Endodermal cell (in vitro differentiated cells): Measurements from ENCODE around the gene VAPB. TPM values are rescaled to one million over a fixed set of nuclear protein-coding genes. Genes with fewer than 3 reads are reported as not detected.
A peak's percentile ranks its signal among the peaks of the same experiment; 100 is the strongest.

Experiments
- DNase-seq: peaks from one replicate; pipeline ENCODE4 v3.0.0-alpha.2; 2017
- H3K27ac ChIP-seq: 2 replicates; pipeline ENCODE4 v1.5.1; 2013; ENCODE audit warnings: mild to moderate bottlenecking, low read depth, low read length, moderate library complexity
- H3K27me3 ChIP-seq: 2 replicates; pipeline ENCODE4 v1.6.1; 2013; ENCODE audit warnings: mild to moderate bottlenecking, low read length, moderate library complexity; ENCODE audit not compliant: insufficient read depth, control insufficient read depth, poor library complexity, severe bottlenecking
- H3K36me3 ChIP-seq: 2 replicates; pipeline ENCODE4 v1.7.0; 2013; ENCODE audit warnings: mild to moderate bottlenecking, low read length, moderate library complexity; ENCODE audit not compliant: control insufficient read depth, insufficient read depth
- H3K4me1 ChIP-seq: one replicate; pipeline ENCODE4 v1.7.0; 2013; ENCODE audit warnings: low read length; ENCODE audit not compliant: control insufficient read depth, insufficient read depth
- H3K4me3 ChIP-seq: 2 replicates; pipeline ENCODE4 v1.5.1; 2013; ENCODE audit warnings: mild to moderate bottlenecking, low read length, moderate library complexity
- H3K9ac ChIP-seq: 2 replicates; pipeline ENCODE4 v1.6.1; 2013; ENCODE audit warnings: mild to moderate bottlenecking, low read length, moderate library complexity; ENCODE audit not compliant: poor library complexity, severe bottlenecking; ENCODE audit errors: extremely low read depth
- H3K9me3 ChIP-seq: 2 replicates; pipeline ENCODE4 v1.6.1; 2013; ENCODE audit warnings: mild to moderate bottlenecking, low read length, moderate library complexity; ENCODE audit not compliant: control insufficient read depth
- H3K27ac Mint-ChIP-seq: 2 replicates; pipeline ENCODE4 v1.8.0; 2020; ENCODE audit warnings: mixed read lengths
- H3K27me3 Mint-ChIP-seq: 2 replicates; pipeline ENCODE4 v1.8.0; 2021; ENCODE audit warnings: mild to moderate bottlenecking, mixed read lengths; ENCODE audit not compliant: insufficient read depth
- H3K36me3 Mint-ChIP-seq: 2 replicates; pipeline ENCODE4 v1.8.0; 2020; ENCODE audit warnings: low read depth, mixed read lengths
- H3K4me1 Mint-ChIP-seq: 2 replicates; pipeline ENCODE4 v1.8.0; 2020; ENCODE audit warnings: mixed read lengths
- H3K4me3 Mint-ChIP-seq: 2 replicates; pipeline ENCODE4 v1.8.0; 2020; ENCODE audit warnings: mild to moderate bottlenecking, moderate library complexity, mixed read lengths
- H3K9me3 Mint-ChIP-seq: 2 replicates; pipeline ENCODE4 v1.8.0; 2020; ENCODE audit warnings: mild to moderate bottlenecking, mixed read lengths
- WGBS, 2 experiments: methylation state at CpG; one replicate each; pipeline versions ENCODE4 v1.1.5 to v1.1.7; 2013; ENCODE audit warnings: missing lambda C conversion rate in 2 of 2, mixed read lengths in 1 of 2; ENCODE audit not compliant: insufficient coverage in 1 of 2, insufficient read length in 1 of 2; 5-methylcytosine and 5-hydroxymethylcytosine counted together
- total RNA-seq, 2 donors: library from RNA; stranded (reverse); fragmentation: NEBNext Ultra II Directional in 1 of 2; extraction: Animal tissue kit (Norgen Biotek cat#: 25700) in 1 of 2; gene quantifications; 2 replicates in 1 of 2; 3 replicates in 1 of 2; pipeline ENCODE4 v1.2.1, GENCODE V29; 2021
- TF ChIP-seq, protein P1 (sequence below): fragments of 200-600 bp; sonication (generic); conservative IDR thresholded peaks from 2 replicates; pipeline ENCODE4 v1.5.0; 2021; ENCODE audit warnings: antibody characterized with exemption, mild to moderate bottlenecking

Gene VAPB
- total RNA-seq, 2 donors from 2014 or later: 47.3 to 47.5 TPM

DNA sequence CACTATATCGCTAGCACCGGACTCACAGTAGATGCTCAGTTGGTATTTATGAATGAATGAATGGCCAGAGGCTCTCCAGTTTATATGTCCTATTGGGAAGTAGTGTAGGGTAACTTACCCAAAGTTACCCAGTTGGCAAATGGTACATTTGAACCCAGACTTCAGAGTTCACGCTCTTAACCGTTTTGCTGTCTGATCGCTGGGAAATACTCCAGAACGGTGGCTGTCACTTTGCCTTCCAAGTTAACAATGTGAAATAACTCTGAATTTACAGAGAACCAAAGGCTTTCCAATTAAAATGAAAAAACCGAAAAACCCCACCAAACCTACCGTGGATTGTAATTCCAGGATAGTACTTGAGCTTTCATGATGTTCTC is 1.6 kb downstream of the VAPB start:
- H3K36me3 Mint-ChIP-seq: peaks cover 30% of the 10 kb centered on the region
- Histone ChIP-seq H3K4me1 (peaks cover 8% of the 10 kb centered on the region), H3K4me3 (peak overlapping the region; percentile 93), H3K9me3 (no peaks in the 10 kb centered on the region), H3K27me3 (no peaks in the 10 kb centered on the region), H3K9ac (no peak overlapping the region), H3K27ac (no peak overlapping the region), H3K36me3 (peaks cover 27% of the 10 kb centered on the region)
- TF ChIP-seq, protein P1, sequence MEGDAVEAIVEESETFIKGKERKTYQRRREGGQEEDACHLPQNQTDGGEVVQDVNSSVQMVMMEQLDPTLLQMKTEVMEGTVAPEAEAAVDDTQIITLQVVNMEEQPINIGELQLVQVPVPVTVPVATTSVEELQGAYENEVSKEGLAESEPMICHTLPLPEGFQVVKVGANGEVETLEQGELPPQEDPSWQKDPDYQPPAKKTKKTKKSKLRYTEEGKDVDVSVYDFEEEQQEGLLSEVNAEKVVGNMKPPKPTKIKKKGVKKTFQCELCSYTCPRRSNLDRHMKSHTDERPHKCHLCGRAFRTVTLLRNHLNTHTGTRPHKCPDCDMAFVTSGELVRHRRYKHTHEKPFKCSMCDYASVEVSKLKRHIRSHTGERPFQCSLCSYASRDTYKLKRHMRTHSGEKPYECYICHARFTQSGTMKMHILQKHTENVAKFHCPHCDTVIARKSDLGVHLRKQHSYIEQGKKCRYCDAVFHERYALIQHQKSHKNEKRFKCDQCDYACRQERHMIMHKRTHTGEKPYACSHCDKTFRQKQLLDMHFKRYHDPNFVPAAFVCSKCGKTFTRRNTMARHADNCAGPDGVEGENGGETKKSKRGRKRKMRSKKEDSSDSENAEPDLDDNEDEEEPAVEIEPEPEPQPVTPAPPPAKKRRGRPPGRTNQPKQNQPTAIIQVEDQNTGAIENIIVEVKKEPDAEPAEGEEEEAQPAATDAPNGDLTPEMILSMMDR: no peak
- H3K27ac Mint-ChIP-seq: no peak overlapping the region
- H3K4me3 Mint-ChIP-seq: peak overlapping the region; percentile 72
- 94 to 96% methylated on average over 7 to 8 of the region's 8 CpGs for WGBS, 2 experiments
- H3K9me3 Mint-ChIP-seq: peaks cover 2% of the 10 kb centered on the region
- peaks cover 31% of the 10 kb centered on the region for H3K4me1 Mint-ChIP-seq
- no peaks in the 10 kb centered on the region for H3K27me3 Mint-ChIP-seq
- DNase-seq: no peak

DNA sequence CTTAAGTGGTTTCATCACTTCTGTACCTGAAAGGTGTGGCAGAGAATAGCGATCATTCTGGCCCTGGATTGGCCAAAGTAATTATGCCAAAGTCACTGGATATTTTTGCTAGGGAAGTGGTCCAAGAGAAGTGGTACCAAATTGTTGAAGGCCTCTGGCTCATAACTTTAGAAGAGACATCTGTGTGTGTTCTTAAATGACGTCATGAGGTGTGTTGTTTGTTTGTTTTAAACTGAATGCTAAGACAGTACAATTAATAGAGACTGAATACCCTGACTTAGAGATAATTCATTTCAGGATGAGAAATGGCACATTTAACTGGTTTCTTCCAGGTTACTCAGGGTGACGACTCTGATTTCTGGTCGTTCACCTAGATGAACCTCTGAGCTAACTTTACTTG is 3.3 kb downstream of the VAPB start:
- TF ChIP-seq, protein P1: no peak
- H3K36me3 Mint-ChIP-seq: peaks cover 30% of the 10 kb centered on the region
- 92% methylated on average over 2 to 4 of the region's 4 CpGs for WGBS, 2 experiments
- no peak overlapping the region for H3K4me3 ChIP-seq
- no peaks in the 10 kb centered on the region for H3K27me3 Mint-ChIP-seq
- H3K9me3 Mint-ChIP-seq: no peaks in the 10 kb centered on the region
- no peak overlapping the region for H3K27ac Mint-ChIP-seq
- H3K27ac ChIP-seq: no peak overlapping the region
- H3K4me3 Mint-ChIP-seq: no peak overlapping the region
- peaks cover 27% of the 10 kb centered on the region for H3K36me3 ChIP-seq
- H3K9me3 ChIP-seq: no peaks in the 10 kb centered on the region
- no peak overlapping the region for H3K9ac ChIP-seq
- no peak for DNase-seq
- H3K4me1 ChIP-seq: peaks cover 12% of the 10 kb centered on the region
- peaks cover 40% of the 10 kb centered on the region for H3K4me1 Mint-ChIP-seq
- no peaks in the 10 kb centered on the region for H3K27me3 ChIP-seq

DNA sequence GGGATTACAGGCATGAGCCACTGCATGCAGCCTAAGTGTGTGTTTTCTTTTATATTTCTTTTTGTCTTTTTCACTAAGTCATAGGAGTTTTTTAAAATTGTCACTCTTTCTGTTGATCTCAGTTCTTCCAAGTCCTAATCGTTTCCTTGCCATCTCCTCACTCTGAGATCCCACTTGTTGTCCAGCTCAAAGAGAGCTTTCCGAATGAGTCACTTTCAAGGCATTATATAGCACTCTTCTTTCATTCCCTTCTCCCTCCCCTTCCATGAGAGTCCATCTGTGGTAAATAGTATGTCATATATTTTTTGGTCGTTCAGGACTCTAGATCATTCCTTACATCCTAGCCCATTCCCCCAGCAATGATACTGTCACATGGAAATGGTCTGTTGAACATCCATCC is 4.3 kb downstream of the VAPB start:
- no peak overlapping the region for H3K27ac ChIP-seq
- Mint-ChIP-seq H3K4me3 (no peak overlapping the region), H3K27me3 (no peaks in the 10 kb centered on the region), H3K9me3 (no peaks in the 10 kb centered on the region), H3K4me1 (peaks cover 40% of the 10 kb centered on the region), H3K27ac (no peak overlapping the region), H3K36me3 (peaks cover 33% of the 10 kb centered on the region)
- peaks cover 12% of the 10 kb centered on the region for H3K4me1 ChIP-seq
- peaks cover 36% of the 10 kb centered on the region for H3K36me3 ChIP-seq
- no peaks in the 10 kb centered on the region for H3K27me3 ChIP-seq
- no peak overlapping the region for H3K9ac ChIP-seq
- H3K4me3 ChIP-seq: no peak overlapping the region
- TF ChIP-seq, protein P1: no peak
- H3K9me3 ChIP-seq: no peaks in the 10 kb centered on the region
- WGBS, 2 experiments: 91 to 98% methylated on average over 2 of the region's 3 CpGs
- no peak for DNase-seq
